ENCODE data around the gene HOTAIR. TPM values are rescaled to one million over a fixed set of nuclear protein-coding genes. Genes with fewer than 3 reads are reported as not detected.

Gene HOTAIR
- total RNA-seq, 3 donors from 2014 or later (not counting 1 experiment from before 2014, with no cell fraction given): not detected

- TF ChIP-seq CTCF (IDR thresholded peaks at IDR 0.05): no peak
- H3K27ac ChIP-seq (ENCODE audit: low read length): no peak overlapping the region
- ATAC-seq: no peak
- H3K4me1 ChIP-seq (ENCODE audit: control insufficient read depth, insufficient read depth, low read length): peaks cover 32% of the 10 kb centered on the region
- DNase-seq: no peak
- H3K4me1 Mint-ChIP-seq: peaks cover 12 to 14% of the 10 kb centered on the region in 2 donors
- peak overlapping the region in 1 of 2 donors; percentile 75 for H3K27ac Mint-ChIP-seq
- peaks cover 69 to 81% of the 10 kb centered on the region in 2 donors for H3K27me3 Mint-ChIP-seq (ENCODE audit: low read depth in 2 of 2)
- 8% methylated on average over 11 of the region's 19 CpGs for WGBS (ENCODE audit: insufficient coverage)
- H3K27me3 ChIP-seq (ENCODE audit: control insufficient read depth, insufficient read depth, low read length): peaks cover 93% of the 10 kb centered on the region
- peak overlapping the region; percentile 13 for H3K4me3 Mint-ChIP-seq
- no peaks in the 10 kb centered on the region for H3K9me3 Mint-ChIP-seq
- H3K4me3 ChIP-seq (ENCODE audit: low read length): no peak overlapping the region
- peaks cover 5% of the 10 kb centered on the region for H3K9me3 ChIP-seq (ENCODE audit: control insufficient read depth, insufficient read depth, low read length)
- no peaks in the 10 kb centered on the region for H3K36me3 ChIP-seq (ENCODE audit: control insufficient read depth, insufficient read depth, low read length)
- H3K36me3 Mint-ChIP-seq: no peaks in the 10 kb centered on the region
- intact Hi-C loops (cut with micrococcal nuclease): no loop called here
Measured at GRCh38 chr12:53953831-53954693, 20.7 kb downstream of the HOTAIR start.

- Mint-ChIP-seq H3K27me3 (ENCODE audit: low read depth in 2 of 2) (peaks cover 69 to 82% of the 10 kb centered on the region in 2 donors), H3K36me3 (no peaks in the 10 kb centered on the region), H3K27ac (peak overlapping the region in 1 of 2 donors; percentile 75), H3K4me1 (peaks cover 12 to 14% of the 10 kb centered on the region in 2 donors), H3K9me3 (no peaks in the 10 kb centered on the region), H3K4me3 (peak overlapping the region; percentile 42)
- ATAC-seq (no peak), DNase-seq (no peak)
- no peak overlapping the region for H3K4me3 ChIP-seq (ENCODE audit: low read length)
- peaks cover 85% of the 10 kb centered on the region for H3K27me3 ChIP-seq (ENCODE audit: control insufficient read depth, insufficient read depth, low read length)
- no peak overlapping the region for H3K27ac ChIP-seq (ENCODE audit: low read length)
- H3K9me3 ChIP-seq (ENCODE audit: control insufficient read depth, insufficient read depth, low read length): peaks cover 5% of the 10 kb centered on the region
- intact Hi-C loops (cut with micrococcal nuclease): no loop called here
- no peak for TF ChIP-seq CTCF (IDR thresholded peaks at IDR 0.05)
- H3K36me3 ChIP-seq (ENCODE audit: control insufficient read depth, insufficient read depth, low read length): no peaks in the 10 kb centered on the region
- WGBS (ENCODE audit: insufficient coverage): 8% methylated on average over 34 of the region's 38 CpGs
- peaks cover 32% of the 10 kb centered on the region for H3K4me1 ChIP-seq (ENCODE audit: control insufficient read depth, insufficient read depth, low read length)
Measured at GRCh38 chr12:53952871-53953734, 21.7 kb downstream of the HOTAIR start.

GRCh38 chr12:53952335-53952694, 22.4 kb downstream of the HOTAIR start:
- no peak overlapping the region for H3K4me3 Mint-ChIP-seq
- Histone ChIP-seq H3K4me3 (ENCODE audit: low read length) (no peak overlapping the region), H3K9me3 (ENCODE audit: control insufficient read depth, insufficient read depth, low read length) (peaks cover 5% of the 10 kb centered on the region), H3K27me3 (ENCODE audit: control insufficient read depth, insufficient read depth, low read length) (peaks cover 84% of the 10 kb centered on the region), H3K27ac (ENCODE audit: low read length) (no peak overlapping the region), H3K4me1 (ENCODE audit: control insufficient read depth, insufficient read depth, low read length) (peaks cover 31% of the 10 kb centered on the region), H3K36me3 (ENCODE audit: control insufficient read depth, insufficient read depth, low read length) (no peaks in the 10 kb centered on the region)
- H3K27me3 Mint-ChIP-seq (ENCODE audit: low read depth in 2 of 2): peaks cover 68 to 80% of the 10 kb centered on the region in 2 donors
- whole genome bisulfite sequencing (ENCODE audit: insufficient coverage): 4% methylated on average over 13 of the region's 13 CpGs
- peak overlapping the region in 1 of 2 donors; percentile 75 for H3K27ac Mint-ChIP-seq
- DNase-seq (no peak), ATAC-seq (no peak)
- no peaks in the 10 kb centered on the region for H3K9me3 Mint-ChIP-seq
- H3K36me3 Mint-ChIP-seq: no peaks in the 10 kb centered on the region
- peaks cover 12 to 14% of the 10 kb centered on the region in 2 donors for H3K4me1 Mint-ChIP-seq
- TF ChIP-seq CTCF (IDR thresholded peaks at IDR 0.05): no peak
- intact Hi-C loops (cut with micrococcal nuclease): no loop called here

All from natural killer cell (primary cell).